ENCODE measurements around the gene CCDC201. TPM values are rescaled to one million over a fixed set of nuclear protein-coding genes. Genes with fewer than 3 reads are reported as not detected.

The CCDC201 gene
- total RNA-seq, 1 donor = not detected

GRCh38 chr7:45876519-45876918 lies 3.6 kb upstream of the CCDC201 start:
- DNase-seq (ENCODE audit: low read depth) = no peak
- TF ChIP-seq CTCF (IDR thresholded peaks at IDR 0.05; ENCODE audit: insufficient read depth, low read depth, low read length) = no peak
- H3K4me3 ChIP-seq (ENCODE audit: low read depth, low read length) = no peak overlapping the region

GRCh38 chr7:45874408-45875131 lies 1.7 kb upstream of the CCDC201 start:
- DNase-seq (ENCODE audit: low read depth) = peak; percentile 69
- TF ChIP-seq CTCF (IDR thresholded peaks at IDR 0.05; ENCODE audit: insufficient read depth, low read depth, low read length) = no peak
- H3K4me3 ChIP-seq (ENCODE audit: low read depth, low read length) = no peak overlapping the region

GRCh38 chr7:45873355-45873754 lies 473 bp upstream of the CCDC201 start:
- no peak for TF ChIP-seq CTCF (IDR thresholded peaks at IDR 0.05; ENCODE audit: insufficient read depth, low read depth, low read length)

GRCh38 chr7:45872116-45873034 lies 507 bp downstream of the CCDC201 start:
- TF ChIP-seq CTCF (IDR thresholded peaks at IDR 0.05; ENCODE audit: insufficient read depth, low read depth, low read length) = peak; percentile 53
- no peak for DNase-seq (ENCODE audit: low read depth)
- no peak overlapping the region for H3K4me3 ChIP-seq (ENCODE audit: low read depth, low read length)

More at GRCh38 chr7:45873355-45873754, 473 bp upstream of the CCDC201 start:
- no peak for DNase-seq (ENCODE audit: low read depth)
- no peak overlapping the region for H3K4me3 ChIP-seq (ENCODE audit: low read depth, low read length)

- TF ChIP-seq CTCF (IDR thresholded peaks at IDR 0.05; ENCODE audit: insufficient read depth, low read depth, low read length) = no peak
- H3K4me3 ChIP-seq (ENCODE audit: low read depth, low read length) = no peak overlapping the region
- peak; percentile 56 for DNase-seq (ENCODE audit: low read depth)
Observed at GRCh38 chr7:45869426-45869825, 3.5 kb downstream of the CCDC201 start.

GRCh38 chr7:45867471-45867870 lies 5.4 kb downstream of the CCDC201 start:
- TF ChIP-seq CTCF (IDR thresholded peaks at IDR 0.05; ENCODE audit: insufficient read depth, low read depth, low read length) = no peak
- DNase-seq (ENCODE audit: low read depth) = no peak
- H3K4me3 ChIP-seq (ENCODE audit: low read depth, low read length) = no peak overlapping the region

Data from fibroblast of villous mesenchyme (primary cell).